Measurements from ENCODE around the gene PDZRN3.

Gene PDZRN3

GRCh38 chr3:73624821-73625665 is at the start of gene PDZRN3:
TSS of gene PDZRN3 (minus strand) at chr3:73624941.
- peak; percentile 44 for DNase-seq (ENCODE audit: low spot score)

- no peak for DNase-seq (ENCODE audit: low spot score)
Measured at GRCh38 chr3:73674280-73674679, 49.5 kb upstream of the PDZRN3 start.

GRCh38 chr3:73669260-73669659 is 44.5 kb upstream of the PDZRN3 start:
- DNase-seq (ENCODE audit: low spot score), result no peak

GRCh38 chr3:73668391-73668790 is 43.6 kb upstream of the PDZRN3 start:
- no peak for DNase-seq (ENCODE audit: low spot score)

GRCh38 chr3:73667889-73668288 is 43.1 kb upstream of the PDZRN3 start:
- DNase-seq (ENCODE audit: low spot score), result no peak

GRCh38 chr3:73665286-73665685 is 40.5 kb upstream of the PDZRN3 start:
- DNase-seq (ENCODE audit: low spot score), result no peak

GRCh38 chr3:73664389-73664788 is 39.6 kb upstream of the PDZRN3 start:
- DNase-seq (ENCODE audit: low spot score), result no peak

- no peak for DNase-seq (ENCODE audit: low spot score)
Measured at GRCh38 chr3:73663495-73663894, 38.8 kb upstream of the PDZRN3 start.

GRCh38 chr3:73661265-73661664 is 36.5 kb upstream of the PDZRN3 start:
- DNase-seq (ENCODE audit: low spot score), result no peak

GRCh38 chr3:73658227-73658626 is 33.5 kb upstream of the PDZRN3 start:
- DNase-seq (ENCODE audit: low spot score), result no peak

GRCh38 chr3:73657186-73657585 is 32.4 kb upstream of the PDZRN3 start:
- no peak for DNase-seq (ENCODE audit: low spot score)

GRCh38 chr3:73656241-73656890 is 31.6 kb upstream of the PDZRN3 start:
- DNase-seq (ENCODE audit: low spot score), result no peak

GRCh38 chr3:73655197-73655596 is 30.5 kb upstream of the PDZRN3 start:
- DNase-seq (ENCODE audit: low spot score), result no peak

- DNase-seq (ENCODE audit: low spot score), result no peak
Measured at GRCh38 chr3:73653877-73654276, 29.1 kb upstream of the PDZRN3 start.

- DNase-seq (ENCODE audit: low spot score), result no peak
Measured at GRCh38 chr3:73653351-73653750, 28.6 kb upstream of the PDZRN3 start.

- DNase-seq (ENCODE audit: low spot score), result no peak
Measured at GRCh38 chr3:73652896-73653295, 28.2 kb upstream of the PDZRN3 start.

GRCh38 chr3:73637042-73637441 is 12.3 kb upstream of the PDZRN3 start:
- no peak for DNase-seq (ENCODE audit: low spot score)

- DNase-seq (ENCODE audit: low spot score), result no peak
Measured at GRCh38 chr3:73635254-73635653, 10.5 kb upstream of the PDZRN3 start.

GRCh38 chr3:73633916-73634344 is 9.2 kb upstream of the PDZRN3 start:
- DNase-seq (ENCODE audit: low spot score), result no peak

GRCh38 chr3:73633453-73633852 is 8.7 kb upstream of the PDZRN3 start:
- DNase-seq (ENCODE audit: low spot score), result no peak

- DNase-seq (ENCODE audit: low spot score), result no peak
Measured at GRCh38 chr3:73626106-73626505, 1.4 kb upstream of the PDZRN3 start.

GRCh38 chr3:73624017-73624820 is 522 bp downstream of the PDZRN3 start:
- DNase-seq (ENCODE audit: low spot score), result peak; percentile 47

GRCh38 chr3:73623346-73623745 is 1.4 kb downstream of the PDZRN3 start:
- no peak for DNase-seq (ENCODE audit: low spot score)

All from Ammon's horn (tissue), 1 donor.